Esophagus muscularis mucosa (tissue), 4 donors: ENCODE measurements around the gene SMIM35. TPM values are rescaled to one million over a fixed set of nuclear protein-coding genes. Genes with fewer than 3 reads are reported as not detected.

ENCODE experiments used
- DNase-seq: peaks from one replicate; pipeline ENCODE4 v3.0.0-alpha.2; 2017; ENCODE audit errors: extremely low spot score
- H3K27ac ChIP-seq, 4 donors: fragments of 200-600 bp; sonication (generic); replicated peaks in 1 of 4; 1 replicate in 3 of 4; 2 replicates in 1 of 4; pipeline ENCODE4 v1.5.1; 2016 to 2019; ENCODE audit warnings: mild to moderate bottlenecking in 1 of 4
- H3K27me3 ChIP-seq, 4 donors: fragments of 200-600 bp; sonication (generic); one replicate each; pipeline versions ENCODE4 v1.5.1 to v1.6.0; 2016 to 2019
- H3K36me3 ChIP-seq, 4 donors: fragments of 200-600 bp; sonication (generic); one replicate each; pipeline ENCODE4 v1.5.1; 2016 to 2019
- H3K4me1 ChIP-seq, 4 donors: fragments of 200-600 bp; sonication (generic); one replicate each; pipeline ENCODE4 v1.5.1; 2016 to 2019
- H3K4me3 ChIP-seq, 4 donors: fragments of 200-600 bp; sonication (generic); 1 replicate in 2 of 4; 2 replicates in 2 of 4; pipeline ENCODE4 v1.5.1; 2016 to 2019; ENCODE audit warnings: mild to moderate bottlenecking in 4 of 4, moderate library complexity in 1 of 4
- H3K9me3 ChIP-seq, 4 donors: fragments of 200-600 bp; sonication (generic); 1 replicate in 3 of 4; 2 replicates in 1 of 4; pipeline ENCODE4 v1.5.1; 2016 to 2019
- EP300 ChIP-seq: sonication (generic); formaldehyde crosslinking; IDR thresholded peaks from one replicate; pipeline ENCODE4 v1.6.1; 2017; ENCODE audit warnings: antibody characterized with exemption
- POLR2A ChIP-seq: fragments of 450-650 bp; IDR thresholded peaks from one replicate; pipeline ENCODE4 v1.6.1; 2017; ENCODE audit warnings: antibody characterized with exemption, moderate library complexity, mild to moderate bottlenecking, low read depth
- POLR2AphosphoS5 ChIP-seq, 2 donors: sonication (generic); formaldehyde crosslinking; IDR thresholded peaks; one replicate each; pipeline ENCODE4 v1.6.1; 2017; ENCODE audit warnings: antibody characterized with exemption in 2 of 2
- WGBS: methylation state at CpG from one replicate; pipeline ENCODE4 v1.1.5; 2018; 5-methylcytosine and 5-hydroxymethylcytosine counted together
- intact Hi-C: fragments of 100-400 bp; cut with DNase I; formaldehyde crosslinking; loops from one replicate; pipeline ENCODE4 v1.15.1; 2023
- total RNA-seq, 4 donors: library from RNA; depleted of rRNA; stranded (reverse); fragments of >200 nt; gene quantifications; one replicate each; pipeline versions ENCODE4 v1.1.0 to v1.2.1, GENCODE V29; 2016
- TF ChIP-seq, protein P1 (sequence below), 3 experiments: fragments of 200-600 bp in 2 of 3; fragments of 450-650 bp in 1 of 3; sonication (generic) in 2 of 3; IDR thresholded peaks; one replicate each; pipeline ENCODE4 v1.5.1; 2017 to 2019; ENCODE audit warnings: antibody characterized with exemption in 3 of 3, mild to moderate bottlenecking in 2 of 3, moderate library complexity in 1 of 3

The SMIM35 gene
- total RNA-seq, 4 donors from 2014 or later = not detected

DNA sequence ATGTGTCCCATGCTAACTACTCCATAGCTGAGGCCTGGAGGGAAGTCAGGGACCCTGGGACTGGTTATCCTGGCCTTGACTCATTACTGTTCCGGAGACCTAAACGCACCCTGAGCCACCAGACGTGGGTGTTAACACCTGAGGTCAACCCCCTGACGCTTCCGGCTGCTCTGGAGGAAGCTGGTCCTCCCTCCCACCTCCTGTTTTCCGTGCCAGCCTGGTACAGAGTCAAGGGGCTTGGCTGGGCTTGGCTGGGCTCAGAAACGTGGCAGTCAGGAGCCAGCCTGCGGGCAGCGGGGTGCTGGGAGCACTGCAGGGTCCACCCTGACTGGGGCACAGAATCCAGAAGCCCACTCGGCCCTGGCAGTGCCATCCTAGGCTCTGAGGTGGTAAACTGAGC lies 7.3 kb downstream of the SMIM35 start:
- Histone ChIP-seq H3K27me3 (peaks cover 0 to 18% (median 0%) of the 10 kb centered on the region in 4 donors), H3K36me3 (no peaks in the 10 kb centered on the region), H3K9me3 (no peaks in the 10 kb centered on the region), H3K4me1 (peaks cover 9 to 18% (median 15%) of the 10 kb centered on the region in 4 donors), H3K4me3 (no peak overlapping the region), H3K27ac (no peak overlapping the region)
- intact Hi-C loops = no loop called here
- TF ChIP-seq POLR2A = no peak
- TF ChIP-seq POLR2AphosphoS5 (IDR thresholded peaks at IDR 0.05) = no peak
- TF ChIP-seq, protein P1, sequence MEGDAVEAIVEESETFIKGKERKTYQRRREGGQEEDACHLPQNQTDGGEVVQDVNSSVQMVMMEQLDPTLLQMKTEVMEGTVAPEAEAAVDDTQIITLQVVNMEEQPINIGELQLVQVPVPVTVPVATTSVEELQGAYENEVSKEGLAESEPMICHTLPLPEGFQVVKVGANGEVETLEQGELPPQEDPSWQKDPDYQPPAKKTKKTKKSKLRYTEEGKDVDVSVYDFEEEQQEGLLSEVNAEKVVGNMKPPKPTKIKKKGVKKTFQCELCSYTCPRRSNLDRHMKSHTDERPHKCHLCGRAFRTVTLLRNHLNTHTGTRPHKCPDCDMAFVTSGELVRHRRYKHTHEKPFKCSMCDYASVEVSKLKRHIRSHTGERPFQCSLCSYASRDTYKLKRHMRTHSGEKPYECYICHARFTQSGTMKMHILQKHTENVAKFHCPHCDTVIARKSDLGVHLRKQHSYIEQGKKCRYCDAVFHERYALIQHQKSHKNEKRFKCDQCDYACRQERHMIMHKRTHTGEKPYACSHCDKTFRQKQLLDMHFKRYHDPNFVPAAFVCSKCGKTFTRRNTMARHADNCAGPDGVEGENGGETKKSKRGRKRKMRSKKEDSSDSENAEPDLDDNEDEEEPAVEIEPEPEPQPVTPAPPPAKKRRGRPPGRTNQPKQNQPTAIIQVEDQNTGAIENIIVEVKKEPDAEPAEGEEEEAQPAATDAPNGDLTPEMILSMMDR (IDR thresholded peaks at IDR 0.05) = no peak
- TF ChIP-seq EP300 = no peak
- DNase-seq = no peak
- 89% methylated on average over 6 of the region's 10 CpGs for WGBS

DNA sequence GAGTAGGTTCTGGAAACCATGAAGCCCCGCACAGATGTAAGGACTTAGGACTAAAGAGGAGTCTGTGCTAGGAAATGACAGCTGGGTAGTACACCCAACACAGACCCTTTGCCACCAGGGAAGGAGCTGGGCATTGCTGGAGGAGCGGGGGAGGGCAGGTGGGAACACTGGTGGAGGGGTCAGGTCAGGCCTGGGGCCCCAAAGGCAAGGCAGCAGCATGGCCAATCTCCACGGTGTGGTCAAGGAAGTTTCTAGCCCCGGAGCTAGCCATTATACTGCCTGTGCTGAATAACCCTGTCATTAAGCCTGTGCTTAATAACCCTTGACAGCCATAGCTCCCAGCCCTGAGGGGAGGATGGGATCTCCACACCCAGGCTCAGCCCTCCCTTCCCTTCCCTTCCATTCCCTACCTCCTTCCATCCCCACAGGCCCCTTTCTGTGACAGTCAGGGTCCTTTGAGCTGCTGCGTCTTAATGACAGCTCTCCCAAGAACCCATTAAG lies 7.8 kb downstream of the SMIM35 start:
- no peak overlapping the region for H3K27ac ChIP-seq
- H3K9me3 ChIP-seq = no peaks in the 10 kb centered on the region
- no peak for TF ChIP-seq POLR2AphosphoS5 (IDR thresholded peaks at IDR 0.05)
- TF ChIP-seq, protein P1 (IDR thresholded peaks at IDR 0.05) = no peak
- no peak for TF ChIP-seq POLR2A
- no peak for TF ChIP-seq EP300
- DNase-seq = no peak
- H3K4me1 ChIP-seq = peaks cover 8 to 13% (median 10%) of the 10 kb centered on the region in 4 donors
- H3K36me3 ChIP-seq = no peaks in the 10 kb centered on the region
- 74% methylated on average over 5 of the region's 5 CpGs for WGBS
- intact Hi-C loops = no loop called here
- no peak overlapping the region for H3K4me3 ChIP-seq
- H3K27me3 ChIP-seq = peaks cover 0 to 18% (median 0%) of the 10 kb centered on the region in 4 donors

DNA sequence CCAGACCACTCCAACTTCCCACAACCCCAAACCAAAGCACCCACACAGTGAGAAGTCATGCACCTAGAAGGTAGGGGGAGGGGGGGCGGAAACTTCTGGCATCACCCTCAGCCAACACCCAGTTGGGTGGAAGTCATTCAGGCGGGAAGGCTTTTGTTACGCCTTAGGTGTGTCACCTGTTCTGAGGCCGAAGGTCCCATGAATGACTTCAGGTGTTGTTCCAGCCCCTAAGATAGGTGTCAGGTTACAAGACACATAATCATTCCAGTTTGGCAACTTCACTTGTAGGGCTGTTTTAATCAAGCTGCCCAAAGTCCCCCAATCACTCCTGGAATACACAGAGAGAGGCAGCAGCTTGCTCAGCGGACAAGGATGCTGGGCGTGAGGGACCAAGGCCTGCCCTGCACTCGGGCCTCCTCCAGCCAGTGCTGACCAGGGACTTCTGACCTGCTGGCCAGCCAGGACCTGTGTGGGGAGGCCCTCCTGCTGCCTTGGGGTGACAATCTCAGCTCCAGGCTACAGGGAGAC lies 9.9 kb downstream of the SMIM35 start, which contains the start of gene TMPRSS4:
TMPRSS4 (plus strand) TSS at position 325 of the 528 bp plus-strand sequence. CDS start 225 bp downstream, outside the sequence.
- Histone ChIP-seq H3K27me3 (peaks cover 0 to 18% (median 0%) of the 10 kb centered on the region in 4 donors), H3K4me1 (no peaks in the 10 kb centered on the region), H3K27ac (no peak within 1 kb of the TSS), H3K36me3 (no peaks in the 10 kb centered on the region), H3K9me3 (no peaks in the 10 kb centered on the region), H3K4me3 (no peak within 1 kb of the TSS)
- 89% methylated on average over 3 of the region's 7 CpGs for WGBS
- no peak for DNase-seq
- intact Hi-C loops = no loop called here
- TF ChIP-seq EP300 = no peak
- no peak for TF ChIP-seq POLR2A
- TF ChIP-seq POLR2AphosphoS5 (IDR thresholded peaks at IDR 0.05) = no peak
- TF ChIP-seq, protein P1 (IDR thresholded peaks at IDR 0.05) = no peak

DNA sequence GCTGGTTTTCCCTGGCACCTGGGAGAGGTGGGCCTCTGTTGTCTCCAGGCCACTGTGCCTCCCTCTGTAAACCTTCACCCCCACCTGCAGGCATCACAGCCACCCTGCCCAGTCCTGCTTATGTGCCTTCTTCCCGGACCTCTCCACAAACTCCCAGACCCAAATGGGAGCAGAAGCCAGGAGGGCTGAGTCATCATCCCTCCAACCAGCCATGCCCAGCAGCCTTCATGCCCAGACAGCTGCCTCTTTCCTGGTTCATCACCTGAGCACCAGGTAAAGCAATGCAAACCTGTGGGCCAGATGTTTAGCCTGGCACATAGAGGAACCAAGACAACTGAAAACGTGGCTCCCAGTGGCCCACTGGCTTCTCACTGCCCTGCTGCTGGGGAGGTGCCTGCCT lies 12.0 kb downstream of the SMIM35 start:
- WGBS = 77% methylated on average over 1 of the region's 2 CpGs
- no peaks in the 10 kb centered on the region for H3K9me3 ChIP-seq
- H3K36me3 ChIP-seq = no peaks in the 10 kb centered on the region
- H3K4me1 ChIP-seq = no peaks in the 10 kb centered on the region
- H3K27me3 ChIP-seq = peaks cover 0 to 31% (median 0%) of the 10 kb centered on the region in 4 donors
- no peak overlapping the region for H3K4me3 ChIP-seq
- H3K27ac ChIP-seq = no peak overlapping the region
- no peak for TF ChIP-seq POLR2AphosphoS5 (IDR thresholded peaks at IDR 0.05)
- TF ChIP-seq, protein P1 (IDR thresholded peaks at IDR 0.05) = no peak
- no peak for TF ChIP-seq EP300
- no peak for TF ChIP-seq POLR2A
- intact Hi-C loops = no loop called here
- DNase-seq = no peak
